ENCODE measurements around the gene HMX2.

Gene HMX2

GRCh38 chr10:123139165-123139520 is 8.8 kb upstream of the HMX2 start:
- DNase-seq (ENCODE audit: low spot score): no peak

- no peak for DNase-seq (ENCODE audit: low spot score)
Measured at GRCh38 chr10:123139521-123140163, 8.3 kb upstream of the HMX2 start.

DNA sequence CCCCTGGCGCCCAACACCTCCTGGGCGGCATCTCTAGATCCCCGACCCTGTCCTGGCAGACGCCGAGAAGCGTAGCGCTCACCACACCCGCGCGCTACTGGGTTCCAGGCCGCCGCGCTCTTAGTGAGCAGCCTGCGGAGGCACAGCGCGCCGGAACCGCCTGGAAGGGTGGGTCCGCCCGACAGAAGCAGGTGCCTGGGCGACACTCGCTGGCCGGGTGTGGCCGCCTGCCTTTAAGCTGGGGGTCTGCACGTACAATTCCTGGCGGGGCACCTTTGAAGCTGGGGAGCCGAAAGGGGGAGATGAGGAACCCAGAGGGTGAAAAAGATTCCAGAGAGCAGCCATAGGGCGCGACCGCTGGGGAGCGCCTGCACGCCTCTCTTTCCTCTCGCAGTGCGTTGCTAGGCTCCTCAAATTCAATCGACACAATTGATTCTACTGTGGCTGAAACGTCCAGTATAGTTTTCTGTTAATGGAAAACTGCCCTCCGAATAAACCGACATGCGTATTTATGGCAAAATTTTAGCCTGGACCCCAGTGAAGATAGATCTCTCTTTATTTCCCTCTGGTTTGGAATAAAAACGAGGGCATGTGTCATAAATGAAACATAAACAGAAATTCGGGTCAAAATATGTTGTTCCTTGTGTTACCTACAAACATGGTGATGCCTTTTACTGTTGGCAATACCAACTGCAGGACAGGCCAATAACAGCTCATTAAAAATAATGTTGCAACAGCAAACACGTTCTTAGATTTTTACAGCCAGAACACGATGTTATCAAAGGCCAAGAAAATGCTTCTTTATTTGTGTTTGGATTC is 7.6 kb upstream of the HMX2 start:
- no peak for DNase-seq (ENCODE audit: low spot score)

DNA sequence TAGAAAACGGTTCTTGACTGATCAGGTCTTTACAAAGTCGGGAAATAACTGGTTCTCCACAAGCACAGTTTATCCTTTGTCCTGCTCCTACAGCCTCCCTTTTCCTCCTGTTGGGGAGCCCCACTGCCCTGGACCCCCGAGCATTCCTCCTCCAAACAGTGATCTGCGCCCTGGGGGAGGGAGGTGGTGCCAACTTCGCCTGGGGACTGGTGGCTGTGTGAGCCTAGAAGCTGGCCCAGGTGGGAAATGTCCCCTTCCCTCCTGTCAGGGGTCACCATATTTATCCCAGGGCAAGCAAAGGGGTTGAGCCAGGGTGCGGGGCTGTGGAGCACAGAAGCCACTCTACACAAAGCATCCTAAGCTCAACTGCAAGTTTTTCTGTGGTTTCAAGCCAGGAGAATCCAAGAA is 6.9 kb upstream of the HMX2 start:
- DNase-seq (ENCODE audit: low spot score): no peak

DNA sequence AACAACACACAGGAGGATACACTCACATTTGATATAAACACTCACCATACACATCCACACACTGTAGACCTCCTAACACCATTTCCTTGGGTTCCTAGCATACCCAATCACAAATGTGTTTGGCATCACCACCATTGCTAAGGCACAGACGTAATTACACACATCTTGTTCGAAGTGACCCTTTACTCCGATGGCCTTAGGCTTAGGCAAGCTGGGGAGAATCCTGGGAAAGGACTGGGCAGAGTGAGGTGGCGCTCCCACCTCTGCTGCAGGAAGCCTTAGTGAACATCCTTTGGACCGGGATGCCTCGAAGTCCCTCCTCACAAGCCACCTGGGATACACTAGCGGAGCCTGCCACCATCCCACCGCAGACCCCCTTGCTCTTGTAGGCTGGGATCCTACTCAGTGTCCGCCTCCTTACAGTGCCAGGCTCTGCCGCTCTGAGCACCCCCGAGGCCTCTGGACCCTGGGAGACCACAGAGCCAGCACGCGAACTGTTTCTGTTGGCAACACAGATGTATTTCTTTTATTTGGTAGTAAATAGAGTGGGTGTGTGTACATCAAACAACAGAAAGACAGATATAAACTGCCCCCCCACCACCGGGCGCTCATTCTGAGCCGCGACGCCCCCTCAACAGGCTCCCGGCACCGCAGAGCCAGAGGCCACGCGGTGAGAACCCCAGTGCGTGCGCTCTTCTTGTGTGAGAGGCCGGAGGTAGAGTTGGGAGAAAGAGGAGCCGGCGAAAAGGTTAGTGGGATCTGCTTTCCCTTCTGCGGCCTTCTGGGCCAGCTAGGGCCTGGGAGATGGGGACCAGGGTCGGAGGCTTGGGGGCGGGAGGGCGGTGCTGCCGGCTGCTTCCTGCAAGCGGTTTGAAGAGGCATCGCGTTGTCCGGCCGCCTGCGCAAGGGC is 5.9 kb upstream of the HMX2 start:
- no peak for DNase-seq (ENCODE audit: low spot score)

DNA sequence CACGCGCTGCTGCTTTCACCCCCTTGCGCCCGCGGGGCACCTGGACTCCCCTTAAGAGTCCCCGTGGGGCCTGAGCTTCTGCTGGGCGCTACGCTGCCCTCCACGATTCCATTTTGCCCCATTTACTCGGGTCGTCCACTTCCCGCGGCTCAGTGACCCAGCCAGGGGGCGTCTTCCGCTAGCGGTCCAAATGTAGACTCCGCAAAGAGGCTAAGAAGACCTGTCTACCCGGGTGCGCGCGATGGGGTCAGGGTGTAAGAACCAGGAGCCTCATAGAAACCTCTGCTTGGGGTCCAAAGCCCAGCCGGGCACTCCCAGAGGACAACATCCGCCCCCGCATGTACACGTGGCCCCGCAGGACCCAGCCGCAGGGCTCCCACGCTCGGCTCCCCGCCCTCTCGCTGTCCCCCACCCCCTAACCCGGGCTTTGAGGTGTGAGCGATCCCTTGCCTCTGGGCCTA is 5.2 kb upstream of the HMX2 start:
- DNase-seq (ENCODE audit: low spot score): no peak

GRCh38 chr10:123143162-123143824 is 4.6 kb upstream of the HMX2 start:
- DNase-seq (ENCODE audit: low spot score): no peak

DNA sequence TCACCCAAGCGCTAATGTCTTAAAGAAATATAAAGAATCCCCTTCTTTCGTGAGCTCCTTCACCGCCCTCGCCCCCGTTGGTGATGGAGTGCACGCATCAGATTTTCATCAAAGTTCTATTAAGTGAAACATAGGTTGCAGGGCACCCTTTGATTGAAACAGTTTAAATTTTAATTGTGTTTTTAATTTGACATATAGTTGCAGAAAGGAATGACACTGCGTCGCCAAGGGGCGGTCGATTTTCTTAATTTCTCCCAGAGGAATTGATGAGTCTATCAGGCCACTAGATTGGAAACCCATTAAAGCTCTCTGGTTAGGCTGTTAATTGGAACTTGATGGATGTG is 4.1 kb upstream of the HMX2 start:
- DNase-seq (ENCODE audit: low spot score): no peak

GRCh38 chr10:123144697-123145541 is 3.0 kb upstream of the HMX2 start:
- no peak for DNase-seq (ENCODE audit: low spot score)

GRCh38 chr10:123145542-123146012 is 2.4 kb upstream of the HMX2 start:
- DNase-seq (ENCODE audit: low spot score): no peak

GRCh38 chr10:123146013-123146893 is 1.7 kb upstream of the HMX2 start:
- no peak for DNase-seq (ENCODE audit: low spot score)

GRCh38 chr10:123146894-123147634 is 872 bp upstream of the HMX2 start:
- no peak for DNase-seq (ENCODE audit: low spot score)

GRCh38 chr10:123148414-123149161 is 652 bp downstream of the HMX2 start:
- no peak for DNase-seq (ENCODE audit: low spot score)

DNA sequence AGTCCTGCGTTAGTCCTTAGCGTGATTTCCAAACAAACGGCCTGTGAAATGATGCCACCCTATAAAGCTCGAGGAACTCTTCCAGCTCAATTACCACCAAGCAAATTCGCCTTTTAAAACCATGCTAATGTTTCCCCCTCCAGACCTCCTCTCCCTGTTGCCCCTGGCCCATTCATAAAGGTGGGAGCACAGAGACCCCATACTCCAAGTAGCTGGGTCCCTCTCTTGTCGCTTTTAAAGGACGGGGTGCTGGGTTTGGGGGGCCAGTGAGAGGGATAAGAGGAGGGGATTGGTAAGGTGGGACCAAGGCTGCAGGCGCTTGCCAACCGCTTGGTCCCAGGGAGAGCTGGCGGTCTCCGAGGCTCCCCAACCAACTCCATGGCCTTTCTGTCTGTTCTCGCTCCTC is 1.2 kb downstream of the HMX2 start:
- no peak for DNase-seq (ENCODE audit: low spot score)

- DNase-seq (ENCODE audit: low spot score): peak; percentile 60
Measured at GRCh38 chr10:123149568-123150270, 1.8 kb downstream of the HMX2 start.

- DNase-seq (ENCODE audit: low spot score): no peak
Measured at GRCh38 chr10:123150271-123150985, 2.5 kb downstream of the HMX2 start.

All from AG20443 (cell line).